HK-2 (cell line): ENCODE measurements around the gene RNF208.
"Not testable (repeated sequence)": the region's sequence is repeated elsewhere in the genome, so short reads cannot be mapped to it uniquely, and the experiment has no call there.

ENCODE experiments used
- DNase-seq: peaks from one replicate; pipeline ENCODE4 v3.0.0-alpha.2; 2018; ENCODE audit not compliant: unreplicated experiment

The RNF208 gene

GRCh38 chr9:137222190-137223077 lies at the start of gene RNF208:
Gene RNF208, minus strand, starts transcription at chr9:137222240. Its CDS starts 1,028 bp downstream, at chr9:137221212.
- DNase-seq: peak; percentile 50

- no peak for DNase-seq
These were observed 49.6 kb upstream of the RNF208 start for GRCh38 chr9:137271696-137272076.

GRCh38 chr9:137270929-137271695 lies 49.1 kb upstream of the RNF208 start:
- DNase-seq: no peak

GRCh38 chr9:137269231-137269772 lies 47.3 kb upstream of the RNF208 start:
- DNase-seq: no peak

- DNase-seq: no peak
These were observed 46.6 kb upstream of the RNF208 start for GRCh38 chr9:137268538-137269201.

- DNase-seq: no peak
These were observed 45.9 kb upstream of the RNF208 start for GRCh38 chr9:137267933-137268355.

- DNase-seq: no peak
These were observed 44.8 kb upstream of the RNF208 start for GRCh38 chr9:137266585-137267453.

- DNase-seq: no peak
These were observed 44.1 kb upstream of the RNF208 start for GRCh38 chr9:137266162-137266527.

GRCh38 chr9:137265496-137266161 lies 43.6 kb upstream of the RNF208 start:
- DNase-seq: no peak

- DNase-seq: no peak
These were observed 42.0 kb upstream of the RNF208 start for GRCh38 chr9:137264067-137264466.

- DNase-seq: no peak
These were observed 41.5 kb upstream of the RNF208 start for GRCh38 chr9:137263506-137263905.

GRCh38 chr9:137262909-137263285 lies 40.9 kb upstream of the RNF208 start:
- no peak for DNase-seq

GRCh38 chr9:137262173-137262908 lies 40.3 kb upstream of the RNF208 start:
- not testable (repeated sequence) for DNase-seq

- DNase-seq: no peak
These were observed 34.8 kb upstream of the RNF208 start for GRCh38 chr9:137256856-137257255.

- DNase-seq: no peak
These were observed 34.3 kb upstream of the RNF208 start for GRCh38 chr9:137256362-137256761.

- DNase-seq: peak; percentile 71
These were observed 33.5 kb upstream of the RNF208 start for GRCh38 chr9:137255448-137256114.

- peak; percentile 96 for DNase-seq
These were observed 32.8 kb upstream of the RNF208 start, which contains the start of gene NELFB for GRCh38 chr9:137254624-137255447. Gene NELFB, plus strand, starts transcription at chr9:137255327.
